GM21447 (cell line): ENCODE data around the gene SCGB3A2.

ENCODE experiments used
- ATAC-seq: cut with Tn5 transposase; IDR thresholded peaks from one replicate; pipeline ENCODE4 v1.9.1; 2021; ENCODE audit not compliant: unreplicated experiment

SCGB3A2 gene

GRCh38 chr5:147902609-147903115 lies 24.2 kb downstream of the SCGB3A2 start:
- no peak for ATAC-seq

- ATAC-seq, result no peak
These were observed 25.6 kb downstream of the SCGB3A2 start for GRCh38 chr5:147904110-147904509.

- ATAC-seq, result no peak
These were observed 28.0 kb downstream of the SCGB3A2 start, which contains the start of gene C5orf46 for GRCh38 chr5:147906326-147907095. Gene C5orf46, minus strand, starts transcription at chr5:147906538. Its CDS starts 37 bp downstream, at chr5:147906501.

GRCh38 chr5:147911427-147911826 lies 32.9 kb downstream of the SCGB3A2 start:
- ATAC-seq, result no peak

- no peak for ATAC-seq
These were observed 33.5 kb downstream of the SCGB3A2 start for GRCh38 chr5:147912011-147912410.

- no peak for ATAC-seq
These were observed 35.3 kb downstream of the SCGB3A2 start for GRCh38 chr5:147913786-147914185.

GRCh38 chr5:147918101-147918685 lies 39.7 kb downstream of the SCGB3A2 start:
- ATAC-seq, result no peak

GRCh38 chr5:147918899-147919298 lies 40.4 kb downstream of the SCGB3A2 start:
- no peak for ATAC-seq

GRCh38 chr5:147920420-147921030 lies 42.0 kb downstream of the SCGB3A2 start:
- no peak for ATAC-seq

GRCh38 chr5:147921136-147921535 lies 42.6 kb downstream of the SCGB3A2 start:
- no peak for ATAC-seq

- no peak for ATAC-seq
These were observed 46.5 kb downstream of the SCGB3A2 start for GRCh38 chr5:147925020-147925419.

GRCh38 chr5:147927901-147928300 lies 49.4 kb downstream of the SCGB3A2 start:
- ATAC-seq, result no peak

- ATAC-seq, result peak; percentile 74
These were observed 52.3 kb downstream of the SCGB3A2 start for GRCh38 chr5:147930769-147931168.
